NT2/D1 (cell line): Measurements from ENCODE around the gene CDH3.

ENCODE experiments used
- SUZ12 ChIP-seq: IDR thresholded peaks from 2 replicates; pipeline ENCODE4 v1.6.1; 2011; ENCODE audit not compliant: insufficient read length, insufficient read depth; ENCODE audit errors: extremely low read depth
- YY1 ChIP-seq: IDR thresholded peaks from 2 replicates; pipeline ENCODE4 v1.6.1; 2011; ENCODE audit not compliant: insufficient read length, insufficient read depth

DNA sequence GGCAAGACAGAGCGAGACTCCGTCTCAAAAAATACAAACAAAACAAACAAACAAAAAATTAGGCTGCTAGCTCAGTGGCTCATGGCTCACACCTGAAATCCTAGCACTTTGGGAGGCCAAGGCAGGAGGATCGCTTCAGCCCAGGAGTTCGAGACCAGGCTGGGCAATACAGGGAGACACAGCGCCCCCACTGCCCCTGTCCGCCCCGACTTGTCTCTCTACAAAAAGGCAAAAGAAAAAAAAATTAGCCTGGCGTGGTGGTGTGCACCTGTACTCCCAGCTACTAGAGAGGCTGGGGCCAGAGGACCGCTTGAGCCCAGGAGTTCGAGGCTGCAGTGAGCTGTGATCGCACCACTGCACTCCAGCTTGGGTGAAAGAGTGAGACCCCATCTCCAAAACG lies 91.5 kb downstream of the CDH3 start:
- TF ChIP-seq YY1 (no peak), SUZ12 (no peak)
